ENCODE measurements around the gene CD80.
"Not testable (repeated sequence)": the region's sequence is repeated elsewhere in the genome, so short reads cannot be mapped to it uniquely, and the experiment has no call there.

CD80 gene

GRCh38 chr3:119585208-119585607 is 25.8 kb upstream of the CD80 start:
- DNase-seq, result no peak
- intact Hi-C loops (cut with DNase I), result no loop called here

GRCh38 chr3:119582178-119582577 is 22.8 kb upstream of the CD80 start:
- DNase-seq, result no peak
- intact Hi-C loops (cut with DNase I), result no loop called here

- no peak for DNase-seq
- intact Hi-C loops (cut with DNase I), result no loop called here
Observed at GRCh38 chr3:119580067-119580760, 20.8 kb upstream of the CD80 start.

- DNase-seq, result peak; percentile 16 to 92 (median 36)
- intact Hi-C loops (cut with DNase I), result no loop called here
Observed at GRCh38 chr3:119579366-119580066, 20.1 kb upstream of the CD80 start, which contains the start of gene ADPRH. ADPRH (plus strand) TSS chr3:119579492; CDS start chr3:119582170, 2,678 bp downstream.

GRCh38 chr3:119575507-119575906 is 16.1 kb upstream of the CD80 start:
- intact Hi-C loops (cut with DNase I), result no loop called here
- DNase-seq, result no peak

- DNase-seq, result no peak
- intact Hi-C loops (cut with DNase I), result no loop called here
Observed at GRCh38 chr3:119571688-119572087, 12.3 kb upstream of the CD80 start.

- intact Hi-C loops (cut with DNase I), result no loop called here
- DNase-seq, result no peak
Observed at GRCh38 chr3:119571230-119571629, 11.8 kb upstream of the CD80 start.

- DNase-seq, result no peak
- intact Hi-C loops (cut with DNase I), result no loop called here
Observed at GRCh38 chr3:119570229-119570628, 10.8 kb upstream of the CD80 start.

GRCh38 chr3:119569156-119569555 is 9.7 kb upstream of the CD80 start:
- intact Hi-C loops (cut with DNase I), result no loop called here

GRCh38 chr3:119563334-119563733 is 3.9 kb upstream of the CD80 start:
- DNase-seq; intact Hi-C loops (cut with DNase I): not testable (repeated sequence)

More at GRCh38 chr3:119569156-119569555, 9.7 kb upstream of the CD80 start:
- no peak for DNase-seq

GRCh38 chr3:119562307-119562961 is 3.0 kb upstream of the CD80 start:
- no peak for DNase-seq

GRCh38 chr3:119560160-119560559 is 746 bp upstream of the CD80 start:
- intact Hi-C loops (cut with DNase I), result no loop called here
- DNase-seq, result no peak

More at GRCh38 chr3:119562307-119562961, 3.0 kb upstream of the CD80 start:
- intact Hi-C loops (cut with DNase I), result no loop called here

- no peak for DNase-seq
- intact Hi-C loops (cut with DNase I), result no loop called here
Observed at GRCh38 chr3:119558626-119559317, 642 bp downstream of the CD80 start.

GRCh38 chr3:119557877-119558269 is 1.5 kb downstream of the CD80 start:
- DNase-seq, result no peak
- intact Hi-C loops (cut with DNase I), result no loop called here

- no peak for DNase-seq
- intact Hi-C loops (cut with DNase I), result no loop called here
Observed at GRCh38 chr3:119557192-119557876, 2.1 kb downstream of the CD80 start.

- intact Hi-C loops (cut with DNase I), result no loop called here
- no peak for DNase-seq
Observed at GRCh38 chr3:119555929-119556328, 3.5 kb downstream of the CD80 start.

- DNase-seq, result no peak
Observed at GRCh38 chr3:119555309-119555735, 4.1 kb downstream of the CD80 start.

GRCh38 chr3:119553823-119554415 is 5.5 kb downstream of the CD80 start:
- DNase-seq, result no peak
- intact Hi-C loops (cut with DNase I), result loop anchor here (5.0 kb wide), 1 partner anchor 73 kb away; no protein-coding TSS in a partner anchor

More at GRCh38 chr3:119555309-119555735, 4.1 kb downstream of the CD80 start:
- intact Hi-C loops (cut with DNase I), result no loop called here

- intact Hi-C loops (cut with DNase I), result loop anchor here (5.0 kb wide), 1 partner anchor 74 kb away; no protein-coding TSS in a partner anchor
- not testable (repeated sequence) for DNase-seq
Observed at GRCh38 chr3:119552928-119553327, 6.5 kb downstream of the CD80 start.

GRCh38 chr3:119551598-119551997 is 7.8 kb downstream of the CD80 start:
- intact Hi-C loops (cut with DNase I), result loop anchor here (5.0 kb wide), 1 partner anchor 76 kb away; no protein-coding TSS in a partner anchor
- DNase-seq, result no peak

Data from posterior cingulate gyrus (tissue), 11 donors.